Neuronal stem cell (in vitro differentiated cells): Measurements from ENCODE around the gene SPAG16.
A peak's percentile ranks its signal among the peaks of the same experiment; 100 is the strongest.

ENCODE experiments used
- DNase-seq: peaks from one replicate; pipeline ENCODE4 v3.0.0-alpha.2; 2013; ENCODE audit warnings: low spot score
- H2AFZ ChIP-seq: one replicate; pipeline ENCODE4 v1.6.1; 2013; ENCODE audit warnings: mild to moderate bottlenecking, low read length, inconsistent platforms
- H2AK5ac ChIP-seq: 2 replicates; pipeline ENCODE4 v1.6.1; 2013; ENCODE audit warnings: low read depth, mild to moderate bottlenecking, inconsistent platforms, low read length, moderate library complexity, mixed read lengths
- H2BK120ac ChIP-seq: 2 replicates; pipeline ENCODE4 v1.6.1; 2013; ENCODE audit warnings: low read depth, mild to moderate bottlenecking, inconsistent platforms, low read length, moderate library complexity, mixed read lengths
- H2BK12ac ChIP-seq: one replicate; pipeline ENCODE4 v1.6.1; 2013; ENCODE audit warnings: low read length, inconsistent platforms
- H2BK15ac ChIP-seq: 2 replicates; pipeline ENCODE4 v1.6.1; 2013; ENCODE audit warnings: mild to moderate bottlenecking, low read length, inconsistent platforms, mixed read lengths
- H2BK5ac ChIP-seq: one replicate; pipeline ENCODE4 v1.6.1; 2013; ENCODE audit warnings: inconsistent platforms, mild to moderate bottlenecking, low read length, moderate library complexity
- H3K14ac ChIP-seq: one replicate; pipeline ENCODE4 v1.6.1; 2013; ENCODE audit warnings: low read length, inconsistent platforms
- H3K18ac ChIP-seq: 2 replicates; pipeline ENCODE4 v1.6.1; 2013; ENCODE audit warnings: low read length, inconsistent platforms
- H3K23ac ChIP-seq: 2 replicates; pipeline ENCODE4 v1.6.1; 2013; ENCODE audit warnings: low read depth, mild to moderate bottlenecking, mixed read lengths, low read length, inconsistent platforms; ENCODE audit not compliant: poor library complexity
- H3K27ac ChIP-seq: replicated peaks from 3 replicates; pipeline ENCODE4 v1.5.1; 2013; ENCODE audit warnings: low read length, inconsistent platforms
- H3K27me3 ChIP-seq, 3 experiments: 2 replicates each; pipeline ENCODE4 v1.6.1; 2013; ENCODE audit warnings: low read length in 3 of 3, mild to moderate bottlenecking in 2 of 3, inconsistent platforms in 1 of 3, low read depth in 1 of 3, mixed read lengths in 1 of 3, moderate library complexity in 1 of 3; ENCODE audit not compliant: control insufficient read depth in 3 of 3, insufficient read depth in 3 of 3
- H3K36me3 ChIP-seq, 2 donors: replicated peaks in 1 of 2; 2 replicates each; pipeline ENCODE4 v1.6.1; 2013; ENCODE audit warnings: low read length in 2 of 2; ENCODE audit not compliant: control insufficient read depth in 2 of 2, insufficient read depth in 2 of 2
- H3K4ac ChIP-seq: 2 replicates; pipeline ENCODE4 v1.6.1; 2013; ENCODE audit warnings: inconsistent platforms, mild to moderate bottlenecking, low read length, moderate library complexity
- H3K4me1 ChIP-seq, 2 donors: 1 replicate in 1 of 2; 2 replicates in 1 of 2; pipeline ENCODE4 v1.6.1; 2013; ENCODE audit warnings: low read length in 2 of 2, low read depth in 1 of 2; ENCODE audit not compliant: control insufficient read depth in 2 of 2, insufficient read depth in 1 of 2
- H3K4me2 ChIP-seq: one replicate; pipeline ENCODE4 v1.6.1; 2013; ENCODE audit warnings: mild to moderate bottlenecking, low read length, inconsistent platforms; ENCODE audit not compliant: insufficient read depth, poor library complexity, severe bottlenecking
- H3K4me3 ChIP-seq, 2 donors: 2 replicates each; pipeline ENCODE4 v1.5.1; 2013; ENCODE audit warnings: low read length in 2 of 2, mild to moderate bottlenecking in 2 of 2, inconsistent platforms in 1 of 2, moderate library complexity in 1 of 2
- H3K79me1 ChIP-seq: one replicate; pipeline ENCODE4 v1.6.1; 2013; ENCODE audit warnings: low read depth, mild to moderate bottlenecking, inconsistent platforms, low read length, moderate library complexity
- H3K9ac ChIP-seq: one replicate; pipeline ENCODE4 v1.6.1; 2013; ENCODE audit warnings: mild to moderate bottlenecking, low read depth, low read length, inconsistent platforms; ENCODE audit not compliant: poor library complexity
- H3K9me3 ChIP-seq, 2 donors: replicated peaks in 1 of 2; 2 replicates each; pipeline versions ENCODE3 to v1.6.1; 2013; ENCODE audit warnings: low read length in 2 of 2, mild to moderate bottlenecking in 2 of 2, inconsistent platforms in 1 of 2, low read depth in 1 of 2, mixed read lengths in 1 of 2, moderate library complexity in 1 of 2; ENCODE audit not compliant: control insufficient read depth in 2 of 2, insufficient read depth in 1 of 2
- H4K8ac ChIP-seq: one replicate; pipeline ENCODE4 v1.6.1; 2013; ENCODE audit warnings: low read depth, mild to moderate bottlenecking, inconsistent platforms, low read length, moderate library complexity
- H4K91ac ChIP-seq: one replicate; pipeline ENCODE4 v1.6.1; 2013; ENCODE audit warnings: low read length, low read depth, mild to moderate bottlenecking, inconsistent platforms; ENCODE audit not compliant: poor library complexity
- WGBS, 2 donors: extraction: QIAGEN DNeasy Blood & Tissue Kit; methylation state at CpG; one replicate each; pipeline ENCODE4 v1.1.7; 2013; ENCODE audit warnings: missing lambda C conversion rate in 2 of 2, mixed read lengths in 1 of 2; ENCODE audit not compliant: insufficient read length in 2 of 2, insufficient replicate concordance in 1 of 2; ENCODE audit errors: extremely low coverage in 2 of 2; 5-methylcytosine and 5-hydroxymethylcytosine counted together

SPAG16 gene

GRCh38 chr2:214201892-214202291, 917.6 kb downstream of the SPAG16 start:
- H3K27ac ChIP-seq: no peak overlapping the region
- no peak overlapping the region for H4K91ac ChIP-seq
- DNase-seq: no peak
- no peak overlapping the region for H3K18ac ChIP-seq
- H2AFZ ChIP-seq: no peak overlapping the region
- H3K14ac ChIP-seq: no peak overlapping the region
- no peak overlapping the region for H3K23ac ChIP-seq
- no peaks in the 10 kb centered on the region for H3K36me3 ChIP-seq
- no peak overlapping the region for H2BK12ac ChIP-seq
- H3K27me3 ChIP-seq: no peaks in the 10 kb centered on the region
- H3K9me3 ChIP-seq: no peaks in the 10 kb centered on the region
- H3K4me1 ChIP-seq: peaks cover 0 to 1% of the 10 kb centered on the region in 2 donors
- WGBS, 2 donors: no CpG with 5 or more reads among the region's 2 CpGs
- H3K4ac ChIP-seq: no peak overlapping the region
- H2AK5ac ChIP-seq: no peak overlapping the region
- H3K4me2 ChIP-seq: no peak overlapping the region
- H2BK5ac ChIP-seq: no peak overlapping the region
- H3K4me3 ChIP-seq: no peak overlapping the region
- H2BK15ac ChIP-seq: no peak overlapping the region
- no peak overlapping the region for H4K8ac ChIP-seq
- no peak overlapping the region for H3K9ac ChIP-seq
- no peak overlapping the region for H2BK120ac ChIP-seq
- no peaks in the 10 kb centered on the region for H3K79me1 ChIP-seq

- peaks cover 0 to 1% of the 10 kb centered on the region in 2 donors for H3K4me1 ChIP-seq
- no peak overlapping the region for H2BK12ac ChIP-seq
- no peak overlapping the region for H2BK120ac ChIP-seq
- no peak overlapping the region for H4K91ac ChIP-seq
- no peaks in the 10 kb centered on the region for H3K9me3 ChIP-seq
- no peak overlapping the region for H4K8ac ChIP-seq
- H3K9ac ChIP-seq: no peak overlapping the region
- no peak for DNase-seq
- no peak overlapping the region for H3K23ac ChIP-seq
- no peaks in the 10 kb centered on the region for H3K27me3 ChIP-seq
- H3K18ac ChIP-seq: no peak overlapping the region
- H3K36me3 ChIP-seq: no peaks in the 10 kb centered on the region
- no CpG with 5 or more reads among the region's 3 CpGs for WGBS, 2 donors
- H3K79me1 ChIP-seq: no peaks in the 10 kb centered on the region
- H3K4ac ChIP-seq: no peak overlapping the region
- no peak overlapping the region for H2AFZ ChIP-seq
- H3K27ac ChIP-seq: no peak overlapping the region
- H3K4me2 ChIP-seq: no peak overlapping the region
- H2BK15ac ChIP-seq: no peak overlapping the region
- H3K14ac ChIP-seq: no peak overlapping the region
- H2AK5ac ChIP-seq: no peak overlapping the region
- no peak overlapping the region for H2BK5ac ChIP-seq
- no peak overlapping the region for H3K4me3 ChIP-seq
Measured at GRCh38 chr2:214203214-214203613, 919.0 kb downstream of the SPAG16 start.

- Histone ChIP-seq H4K91ac (no peak overlapping the region), H3K27me3 (no peaks in the 10 kb centered on the region), H2BK5ac (no peak overlapping the region), H2BK120ac (no peak overlapping the region), H3K4me1 (peaks cover 0 to 1% of the 10 kb centered on the region in 2 donors), H3K9ac (no peak overlapping the region), H3K9me3 (no peaks in the 10 kb centered on the region), H3K14ac (peak overlapping the region; percentile 6), H4K8ac (peak overlapping the region; percentile 92), H2AK5ac (no peak overlapping the region), H3K18ac (peak overlapping the region; percentile 57), H3K4me3 (no peak overlapping the region), H2BK12ac (no peak overlapping the region), H3K27ac (no peak overlapping the region), H2AFZ (no peak overlapping the region), H3K79me1 (no peaks in the 10 kb centered on the region), H3K23ac (no peak overlapping the region), H3K4ac (no peak overlapping the region), H2BK15ac (peak overlapping the region; percentile 20), H3K36me3 (no peaks in the 10 kb centered on the region), H3K4me2 (no peak overlapping the region)
- no CpG with 5 or more reads among the region's 5 CpGs for WGBS, 2 donors
- DNase-seq: no peak
Measured at GRCh38 chr2:214203744-214204289, 919.6 kb downstream of the SPAG16 start.

- Histone ChIP-seq H2BK5ac (no peak overlapping the region), H3K18ac (no peak overlapping the region), H3K9me3 (no peaks in the 10 kb centered on the region), H2BK15ac (no peak overlapping the region), H3K27ac (no peak overlapping the region), H2AFZ (no peak overlapping the region), H4K91ac (no peak overlapping the region), H2BK12ac (no peak overlapping the region), H2AK5ac (no peak overlapping the region), H3K36me3 (no peaks in the 10 kb centered on the region), H4K8ac (no peak overlapping the region), H2BK120ac (no peak overlapping the region), H3K4me3 (no peak overlapping the region), H3K4ac (no peak overlapping the region), H3K9ac (no peak overlapping the region), H3K23ac (no peak overlapping the region), H3K79me1 (no peaks in the 10 kb centered on the region), H3K4me1 (peaks cover 0 to 16% of the 10 kb centered on the region in 2 donors), H3K4me2 (no peak overlapping the region), H3K27me3 (no peaks in the 10 kb centered on the region), H3K14ac (no peak overlapping the region)
- WGBS, 2 donors: no CpG with 5 or more reads among the region's 1 CpG
- no peak for DNase-seq
Measured at GRCh38 chr2:214215107-214215506, 930.8 kb downstream of the SPAG16 start.
